Measurements from ENCODE around the gene RPL19. TPM values are rescaled to one million over a fixed set of nuclear protein-coding genes. Genes with fewer than 3 reads are reported as not detected.

The RPL19 gene
- total and polyA plus RNA-seq, 2 donors (not counting 3 experiments of a cell fraction or from before 2014, with no cell fraction given), result 1,802 to 1,958 TPM

GRCh38 chr17:39238311-39238972, 38.4 kb downstream of the RPL19 start:
- no peak overlapping the region for H2AFZ ChIP-seq (ENCODE audit: low read depth, low read length)

More at GRCh38 chr17:39238311-39238972, 38.4 kb downstream of the RPL19 start:
- dilution Hi-C loops (cut with MboI; ENCODE audit: extremely low pct_ligation_motif_present, low sequenced_read_pairs), result no loop called here
- POLR2A ChIA-PET, result no interaction called here
- no peak overlapping the region for H3K4me2 ChIP-seq (ENCODE audit: insufficient read depth, low read length)
- no peaks in the 10 kb centered on the region for H3K9me3 ChIP-seq (replicated peaks; ENCODE audit: control insufficient read depth, insufficient read depth, low read length)
- H4K20me1 ChIP-seq (replicated peaks; ENCODE audit: control insufficient read depth, extremely low read depth, insufficient read depth, low read length), result no peaks in the 10 kb centered on the region
- H3K9ac ChIP-seq (replicated peaks; ENCODE audit: extremely low read depth, insufficient read depth, low read length), result no peak overlapping the region
- FAIRE-seq (no peak), DNase-seq (ENCODE audit: low read depth, low spot score) (no peak)
- peaks cover 0 to 3% of the 10 kb centered on the region in 2 experiments for H3K27me3 ChIP-seq (ENCODE audit: control insufficient read depth in 2 of 2, insufficient read depth in 2 of 2, low read length in 2 of 2)
- intact Hi-C loops (cut with micrococcal nuclease), result no loop called here
- no peak overlapping the region for H3K27ac ChIP-seq (ENCODE audit: insufficient read depth, low read depth, low read length)
- no peak for TF ChIP-seq EZH2 (IDR thresholded peaks at IDR 0.05; ENCODE audit: borderline replicate concordance, low read depth, low read length, severe bottlenecking)
- no peak for TF ChIP-seq JUN (IDR thresholded peaks at IDR 0.05; ENCODE audit: borderline replicate concordance, insufficient read depth, insufficient read length, low read depth)
- no peak for TF ChIP-seq FOS (IDR thresholded peaks at IDR 0.05; ENCODE audit: borderline replicate concordance, insufficient read depth, low read length)
- TF ChIP-seq CTCF (IDR thresholded peaks at IDR 0.05; ENCODE audit: extremely low read depth in 1 of 2, insufficient read depth in 1 of 2, low read depth in 1 of 2, low read length in 2 of 2), result no peak
- TF ChIP-seq POLR2A (IDR thresholded peaks at IDR 0.05; ENCODE audit: low read depth, low read length), result no peak
- TF ChIP-seq GATA2 (IDR thresholded peaks at IDR 0.05; ENCODE audit: insufficient read depth, insufficient read length, low read depth, low read length), result no peak
- no peak for TF ChIP-seq MAX (IDR thresholded peaks at IDR 0.05; ENCODE audit: insufficient read depth, insufficient read length)
- no peak for TF ChIP-seq POLR2AphosphoS5 (IDR thresholded peaks at IDR 0.05; ENCODE audit: insufficient read depth, low read depth, low read length)
- TF ChIP-seq MYC (IDR thresholded peaks at IDR 0.05; ENCODE audit: low read depth, low read length), result no peak
- no peaks in the 10 kb centered on the region for H3K9me1 ChIP-seq (replicated peaks; ENCODE audit: control insufficient read depth, extremely low read depth, insufficient read depth, low read length)
- no TSS peak for BruUV-seq (replicated peaks)
- H3K4me1 ChIP-seq (ENCODE audit: control insufficient read depth, extremely low read depth, insufficient read depth, low read length), result peaks cover 3% of the 10 kb centered on the region
- H3K79me2 ChIP-seq (ENCODE audit: control insufficient read depth, insufficient read depth, low read length), result no peaks in the 10 kb centered on the region
- no peak overlapping the region for H3K4me3 ChIP-seq (replicated peaks in 1 of 3; ENCODE audit: insufficient read depth in 1 of 3, low read depth in 1 of 3, low read length in 3 of 3)
- H3K36me3 ChIP-seq (ENCODE audit: control insufficient read depth in 2 of 2, extremely low read depth in 1 of 2, insufficient read depth in 2 of 2, low read length in 2 of 2), result no peaks in the 10 kb centered on the region
- CTCF ChIA-PET, result interaction anchor here (1.1 to 12.5 kb wide), 8 partner anchors 10 to 255 kb away, joined by 3 to 420 read pairs (median 6); partner anchors contain the start of gene STAC2
